HG03095 (cell line): Measurements from ENCODE around the gene TST.

Experiments
- ATAC-seq: cut with Tn5 transposase; IDR thresholded peaks from one replicate; pipeline ENCODE4 v1.9.1; 2021; ENCODE audit warnings: moderate library complexity; ENCODE audit not compliant: unreplicated experiment

TST gene

DNA sequence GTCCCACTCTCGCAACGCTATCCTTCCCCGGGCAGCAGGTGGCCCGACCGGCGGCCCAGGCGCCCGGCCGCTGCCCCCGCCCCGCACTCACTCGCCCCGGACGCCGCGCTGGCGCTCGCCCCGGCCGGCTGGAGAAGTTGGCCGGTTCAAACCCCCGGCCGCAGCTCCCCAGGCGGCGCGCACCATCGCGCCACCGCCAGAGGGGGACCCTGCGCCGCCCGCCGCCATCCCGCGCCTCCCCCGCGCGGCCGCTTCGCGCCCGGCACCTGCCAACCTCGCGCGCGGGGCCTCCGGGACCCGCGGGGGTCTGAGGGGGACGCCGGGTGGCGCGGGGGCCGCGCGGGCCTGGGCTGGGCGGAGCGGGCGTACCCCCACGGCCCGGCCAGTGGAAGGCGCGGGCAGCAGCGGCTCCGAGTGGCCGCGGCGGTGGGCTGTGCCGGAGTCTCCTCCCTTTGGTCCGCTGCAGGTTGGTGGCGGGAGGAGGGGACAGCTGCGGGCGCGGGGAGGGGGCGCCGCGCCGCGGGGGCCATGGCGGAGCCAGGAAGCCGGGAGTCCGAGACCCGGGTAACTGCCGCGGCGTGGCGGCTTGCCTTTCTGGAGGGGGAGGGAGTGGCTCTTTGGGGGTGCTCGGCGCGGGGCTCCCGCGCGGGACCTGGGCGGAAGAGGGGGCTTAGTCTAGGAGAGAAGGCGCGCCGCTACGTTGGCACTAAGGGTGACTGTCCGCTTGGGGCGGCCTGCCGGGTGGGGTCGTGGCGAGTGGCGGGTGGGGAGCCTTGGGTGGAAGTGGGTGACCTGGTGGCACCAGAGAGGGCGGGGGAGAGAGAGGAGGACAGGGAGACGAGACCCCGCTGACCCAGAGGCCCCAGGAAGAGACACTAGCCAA, at the start of gene TST, which contains the start of gene MPST:
TST (minus strand) TSS at position 139 of the 883 bp plus-strand sequence. CDS start 715 bp downstream, outside the sequence.
MPST (plus strand) TSS at position 434 of the 883 bp plus-strand sequence; CDS start at position 529, 95 bp downstream.
- ATAC-seq: peak; percentile 46

DNA sequence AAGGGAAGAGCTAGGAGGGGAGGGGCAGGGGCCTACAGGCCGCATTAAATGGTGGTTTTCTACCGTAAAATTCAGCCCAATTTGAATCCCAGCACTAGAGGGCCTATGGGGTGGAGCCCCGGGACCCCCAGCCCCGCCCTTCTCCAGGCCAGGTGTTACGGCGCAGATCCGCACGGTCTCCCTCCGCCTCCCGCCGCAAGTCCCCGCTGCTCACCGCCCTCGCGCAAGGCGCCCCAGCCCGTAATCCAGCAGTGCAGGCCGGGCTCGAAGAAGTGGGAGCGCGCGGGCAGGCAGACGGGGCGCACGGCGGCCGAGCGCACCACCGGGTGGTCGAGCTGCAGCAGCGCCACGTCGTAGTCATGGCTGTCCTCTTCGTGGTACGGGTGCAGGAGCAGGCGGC, 49.6 kb upstream of the TST start:
- ATAC-seq: no peak

DNA sequence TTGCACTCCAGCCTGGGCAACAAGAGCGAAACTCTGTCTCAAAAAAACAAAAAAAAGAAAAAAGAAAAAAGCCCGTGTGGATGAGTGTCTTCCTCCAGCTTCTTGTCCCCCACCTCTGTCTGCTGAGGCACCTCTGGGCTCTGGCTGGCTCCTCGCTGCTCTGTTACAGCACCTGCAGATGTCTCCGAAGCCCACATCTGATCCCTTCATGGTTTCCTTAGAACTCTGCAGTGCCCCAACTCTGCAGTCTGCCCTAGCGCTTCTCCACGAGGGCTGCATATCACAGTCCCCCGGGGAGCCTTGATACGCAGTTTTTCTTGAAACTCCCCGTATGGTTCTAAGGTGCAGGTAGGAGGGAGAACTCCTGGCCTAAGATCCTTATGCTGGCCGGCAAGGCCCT, 48.2 kb upstream of the TST start:
- ATAC-seq: no peak

DNA sequence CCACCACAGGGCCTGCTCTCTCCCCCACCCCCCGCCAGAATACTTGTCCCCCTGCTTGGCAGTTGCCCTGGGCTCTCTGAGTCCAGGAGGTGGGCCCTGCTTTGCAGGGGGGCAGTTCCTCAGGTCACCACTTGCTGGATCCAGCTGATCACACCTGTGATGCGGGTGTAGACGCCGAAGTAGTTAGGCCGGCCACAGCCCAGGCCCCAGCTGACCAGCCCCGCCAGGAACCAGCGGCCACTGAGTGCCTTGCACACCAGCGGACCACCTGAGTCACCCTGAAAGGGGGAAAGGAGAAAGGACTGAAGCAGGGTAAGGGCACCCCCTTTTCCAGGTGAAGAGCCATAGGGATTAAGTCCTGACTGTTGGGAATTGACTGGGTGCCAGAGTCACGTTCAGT, 46.7 kb upstream of the TST start:
- no peak for ATAC-seq

DNA sequence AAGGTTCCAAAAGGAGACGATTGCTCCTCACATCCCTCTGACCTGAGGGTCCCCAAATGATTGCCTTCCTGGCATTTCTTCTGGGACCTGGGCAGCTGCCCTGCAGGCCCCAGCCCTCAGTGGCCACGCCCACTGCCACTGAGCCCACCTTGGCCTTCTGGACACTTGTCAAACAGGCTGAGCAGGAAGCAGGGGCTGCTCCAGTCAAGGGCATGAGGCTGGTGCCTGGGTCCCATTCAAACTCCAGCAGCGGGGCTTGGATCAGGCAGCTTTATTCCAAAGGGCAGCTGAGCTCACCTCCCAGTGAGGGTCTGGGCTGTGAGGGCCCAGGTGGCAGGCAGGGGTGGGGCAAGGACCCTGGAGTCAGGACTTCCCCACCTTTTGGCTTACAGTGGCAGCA, 45.9 kb upstream of the TST start:
- ATAC-seq: no peak

DNA sequence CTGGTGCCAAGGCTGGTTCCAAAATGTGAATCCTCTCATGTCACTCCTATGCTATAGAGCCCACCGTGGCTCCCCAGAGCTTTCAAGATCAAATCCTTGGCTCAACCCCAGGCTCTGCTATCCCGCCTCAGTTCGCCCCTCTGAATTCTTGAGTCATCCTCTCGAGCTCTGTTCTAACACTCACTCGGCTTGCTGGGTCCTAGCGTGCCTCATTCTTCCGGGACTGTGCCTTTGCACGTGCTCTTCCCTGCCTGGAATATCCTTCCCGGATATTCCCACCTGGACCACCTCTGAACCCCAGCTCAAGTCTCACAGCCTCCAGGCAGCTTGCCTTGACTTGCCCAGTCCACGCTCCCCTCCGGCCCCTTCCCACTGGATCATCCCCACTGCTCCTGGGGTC, 45.3 kb upstream of the TST start:
- ATAC-seq: no peak

- ATAC-seq: no peak
Measured at GRCh38 chr22:37063431-37064420, 44.5 kb upstream of the TST start.

GRCh38 chr22:37062702-37063381, 43.6 kb upstream of the TST start:
- ATAC-seq: no peak

DNA sequence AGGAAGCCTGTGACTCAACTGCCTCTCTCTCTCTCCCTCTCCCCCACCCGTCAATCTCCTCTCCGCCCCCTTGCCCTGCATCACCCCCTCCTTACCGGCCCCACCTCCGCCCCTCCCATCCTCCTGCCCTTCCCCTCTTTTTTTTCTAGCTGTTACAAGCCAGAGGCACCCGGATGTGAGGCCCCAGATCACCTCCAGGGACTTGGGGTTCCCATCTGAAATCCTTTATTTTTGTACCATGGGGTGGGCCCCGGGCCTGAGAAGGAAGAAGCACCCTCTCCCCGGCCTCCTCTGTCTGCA, 43.1 kb upstream of the TST start:
- ATAC-seq: no peak

DNA sequence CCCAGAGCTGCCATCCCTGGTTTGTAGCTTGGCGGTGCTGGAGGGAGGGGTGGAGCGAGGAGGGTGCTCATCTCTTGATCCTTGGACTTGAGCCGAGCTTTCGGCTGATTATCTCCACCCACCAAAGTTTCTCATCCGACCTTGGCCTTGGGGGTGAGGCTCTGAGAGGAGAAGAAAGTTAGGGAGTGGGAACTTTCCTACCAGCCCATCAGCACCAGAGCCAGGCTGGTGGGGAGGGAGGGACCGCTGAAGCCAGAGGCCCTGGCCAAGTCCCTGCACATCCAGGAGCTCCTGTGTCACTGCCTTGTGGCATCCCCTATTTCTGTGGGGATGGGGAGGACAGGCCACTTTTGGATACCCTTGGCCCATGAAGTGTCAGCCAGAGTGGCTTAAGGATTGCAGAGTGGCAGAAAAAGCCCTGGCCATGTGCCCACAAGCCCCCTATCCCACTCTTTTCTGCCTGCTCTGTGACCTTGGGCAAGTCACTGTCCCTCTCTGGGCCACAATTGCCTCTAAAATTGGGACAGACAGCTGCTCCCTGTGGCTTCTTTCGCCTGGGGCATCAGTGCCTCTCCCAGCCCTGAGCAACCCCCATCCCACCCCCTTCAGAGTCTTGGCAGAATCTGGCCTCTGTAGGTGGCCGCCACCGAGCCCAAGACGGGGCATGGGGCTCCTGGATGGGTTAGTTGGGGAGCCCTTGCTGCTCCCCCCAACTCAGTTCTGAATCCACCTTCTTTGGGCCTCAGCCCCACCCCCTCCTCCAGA, 42.5 kb upstream of the TST start:
- no peak for ATAC-seq

- no peak for ATAC-seq
Measured at GRCh38 chr22:37060801-37061610, 41.8 kb upstream of the TST start.

DNA sequence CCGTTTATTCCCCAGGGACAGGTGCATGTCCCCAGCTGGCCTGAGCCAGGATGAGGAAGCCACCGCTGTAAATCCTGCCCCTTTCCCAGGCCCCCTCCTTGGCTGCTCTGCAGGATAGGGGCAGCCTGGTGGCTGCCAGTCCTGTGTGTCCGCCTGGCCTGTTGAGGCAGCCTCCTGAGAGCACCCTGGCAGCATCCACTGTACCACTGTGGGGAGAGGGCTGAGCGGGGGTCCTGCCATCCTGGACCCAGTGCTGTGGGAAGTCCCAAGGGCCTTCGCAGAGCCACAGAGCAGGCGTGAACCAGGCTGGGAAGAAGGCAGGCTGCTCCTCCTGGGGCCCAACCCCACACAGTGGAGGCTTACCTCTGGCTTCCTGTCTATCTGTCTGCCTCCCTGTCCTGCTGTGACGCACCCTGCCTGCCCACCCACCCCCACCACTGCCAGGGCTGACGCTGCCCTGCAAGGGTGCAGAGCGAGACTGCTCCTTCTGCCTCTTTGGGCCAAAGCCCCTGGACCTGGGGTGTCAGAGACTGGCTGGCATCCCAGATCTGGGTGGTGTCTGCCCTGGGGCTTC, 40.7 kb upstream of the TST start:
- no peak for ATAC-seq

DNA sequence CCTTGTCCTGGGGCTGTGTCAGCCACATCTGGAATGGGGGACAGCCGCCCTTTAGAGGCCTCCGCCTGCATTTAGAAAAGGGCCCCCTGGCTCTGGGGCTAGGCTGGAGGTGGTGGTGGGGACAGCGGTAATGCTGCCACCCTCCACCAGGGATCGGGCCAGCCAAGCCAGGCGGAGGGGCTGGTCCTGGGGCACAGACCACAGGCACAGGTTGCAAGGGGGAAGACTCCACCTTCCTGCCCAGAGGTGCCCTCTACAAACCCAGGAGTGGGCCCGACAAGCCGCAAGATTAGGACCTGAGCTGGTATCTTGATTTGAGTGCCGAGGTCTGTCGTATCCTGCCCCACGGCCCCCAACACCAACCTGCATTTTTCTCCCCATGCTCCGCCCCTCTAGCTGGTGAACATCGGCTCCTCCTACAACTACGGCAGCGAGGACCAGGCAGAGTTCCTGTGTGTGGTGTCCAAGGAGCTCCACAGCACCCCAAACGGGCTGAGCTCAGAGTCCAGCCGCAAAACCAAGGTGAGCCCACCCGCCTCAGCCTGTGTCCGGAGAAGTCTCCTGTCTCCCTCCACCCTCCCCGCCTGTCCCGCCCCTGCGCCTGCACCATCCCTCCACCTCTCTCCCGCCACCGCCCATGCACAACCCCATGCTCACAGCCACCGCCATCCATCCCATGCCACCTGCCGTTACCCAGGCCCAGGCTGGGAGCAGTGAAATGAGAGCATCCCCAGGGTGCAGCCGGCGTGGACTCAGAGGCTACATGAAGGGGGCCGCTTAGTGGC, 39.9 kb upstream of the TST start:
- ATAC-seq: no peak

- ATAC-seq: no peak
Measured at GRCh38 chr22:37057796-37058510, 38.7 kb upstream of the TST start.

GRCh38 chr22:37057226-37057625, 38.0 kb upstream of the TST start:
- no peak for ATAC-seq

DNA sequence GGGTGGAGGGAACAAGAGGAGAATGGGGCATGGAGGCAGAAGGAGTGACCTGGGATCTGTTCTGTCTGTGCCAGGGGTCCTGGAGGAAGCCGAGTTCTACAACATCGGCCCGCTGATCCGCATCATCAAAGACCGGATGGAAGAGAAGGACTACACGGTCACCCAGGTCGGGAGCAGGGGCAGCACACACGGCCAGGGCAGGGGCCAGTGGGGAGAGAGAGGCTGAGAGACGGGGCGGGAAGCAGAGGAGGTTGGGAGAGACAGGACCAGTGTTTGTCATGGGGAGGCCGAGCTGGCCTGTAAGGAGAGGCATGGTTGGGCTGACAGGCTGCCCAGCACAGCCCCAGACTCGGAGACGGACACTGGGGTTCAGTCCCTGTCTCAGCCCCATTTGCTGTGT, 37.0 kb upstream of the TST start:
- ATAC-seq: no peak

DNA sequence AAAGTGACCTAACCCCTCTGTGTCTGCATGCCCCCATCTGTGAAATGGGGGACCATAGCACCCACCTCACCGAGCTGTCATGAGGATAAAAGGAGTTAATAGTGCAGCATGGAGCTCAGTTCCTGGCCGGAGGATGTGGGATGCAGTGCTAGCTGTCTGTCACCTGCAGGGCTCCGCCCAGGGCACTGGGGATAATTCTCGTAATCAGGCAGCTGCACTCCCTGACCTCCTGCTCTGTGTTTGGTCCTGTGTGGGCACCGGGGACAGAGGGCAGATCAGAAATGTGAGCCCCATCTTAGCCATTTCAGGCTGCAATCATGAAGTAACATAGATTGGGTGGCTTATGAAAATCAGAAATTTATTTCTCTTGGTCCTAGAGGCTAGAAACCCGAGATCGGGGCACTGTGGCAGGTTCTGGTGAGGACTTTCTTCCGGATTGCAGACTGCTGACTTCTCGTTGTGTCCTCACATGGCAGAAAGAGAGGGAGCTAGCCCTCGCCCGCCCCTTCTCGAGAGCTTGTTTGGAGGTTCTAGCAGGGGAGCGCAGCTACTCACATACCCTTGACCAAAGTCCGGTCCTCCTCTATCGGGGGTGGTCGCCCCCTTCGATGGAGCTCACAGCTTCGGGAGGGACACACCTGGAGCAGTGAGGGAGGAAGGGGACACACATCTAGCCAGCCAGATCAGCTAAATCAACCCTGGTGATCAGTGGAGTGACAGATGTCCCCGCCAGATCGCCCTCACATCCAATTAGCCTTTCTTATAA, 35.5 kb upstream of the TST start:
- no peak for ATAC-seq
